Neural cell (in vitro differentiated cells): ENCODE results near the gene WBP11. TPM values are rescaled to one million over a fixed set of nuclear protein-coding genes. Genes with fewer than 3 reads are reported as not detected.

Source experiments
- H2AFZ ChIP-seq: fragments of 200-600, 300-800 bp; sonication (generic), shearing (Covaris generic); 2 replicates; pipeline ENCODE4 v1.6.0; 2014; ENCODE audit warnings: low read depth, mild to moderate bottlenecking, antibody characterized with exemption, low read length, moderate library complexity
- H3F3A ChIP-seq: fragments of 200-600 bp; shearing (Covaris generic); 2 replicates; pipeline ENCODE4 v1.6.1; 2016; ENCODE audit warnings: mild to moderate bottlenecking, moderate library complexity, mixed read lengths, antibody characterized with exemption, low read length; ENCODE audit not compliant: insufficient read depth, poor library complexity, severe bottlenecking
- H3K27ac ChIP-seq: fragments of 200-600, 300-800 bp; sonication (generic), shearing (Covaris generic); 2 replicates; pipeline ENCODE4 v1.5.1; 2014; ENCODE audit warnings: mild to moderate bottlenecking, low read length, moderate library complexity
- H3K27me3 ChIP-seq: fragments of 300-800, 200-600 bp; sonication (generic), shearing (Covaris generic); 2 replicates; pipeline ENCODE4 v1.6.0; 2014; ENCODE audit warnings: mild to moderate bottlenecking, low read depth, low read length, moderate library complexity; ENCODE audit not compliant: insufficient read depth
- H3K36me3 ChIP-seq: fragments of 300-800, 200-600 bp; sonication (generic), shearing (Covaris generic); 2 replicates; pipeline ENCODE4 v1.5.1; 2014; ENCODE audit warnings: mild to moderate bottlenecking, antibody characterized with exemption, low read length, moderate library complexity; ENCODE audit not compliant: insufficient read depth
- H3K4me2 ChIP-seq: fragments of 300-800, 200-600 bp; sonication (generic), shearing (Covaris generic); 2 replicates; pipeline ENCODE4 v1.6.0; 2014; ENCODE audit warnings: mild to moderate bottlenecking, low read length
- H3K4me3 ChIP-seq: fragments of 300-800, 200-600 bp; sonication (generic), shearing (Covaris generic); 2 replicates; pipeline ENCODE4 v1.5.1; 2014; ENCODE audit warnings: mild to moderate bottlenecking, low read length, moderate library complexity
- H3K79me2 ChIP-seq: fragments of 200-600 bp; shearing (Covaris generic); replicated peaks from 2 replicates; pipeline ENCODE4 v1.6.0; 2014; ENCODE audit warnings: mild to moderate bottlenecking, low read length, moderate library complexity; ENCODE audit not compliant: insufficient read depth
- H3K9ac ChIP-seq: fragments of 300-800, 200-600 bp; sonication (generic), shearing (Covaris generic); 2 replicates; pipeline ENCODE4 v1.6.1; 2016; ENCODE audit warnings: mild to moderate bottlenecking, low read length, mixed read lengths
- H3K9me2 ChIP-seq: fragments of 200-600 bp; shearing (Covaris generic); 2 replicates; pipeline ENCODE4 v1.6.1; 2016; ENCODE audit warnings: mild to moderate bottlenecking, low read length, mixed read lengths; ENCODE audit not compliant: insufficient read depth
- H3K9me3 ChIP-seq: fragments of 200-600, 300-800 bp; sonication (generic), shearing (Covaris generic); 2 replicates; pipeline ENCODE4 v1.6.1; 2016; ENCODE audit warnings: mild to moderate bottlenecking, mixed run types, low read length, moderate library complexity, mixed read lengths
- H4K20me1 ChIP-seq: fragments of 200-600 bp; shearing (Covaris generic); 2 replicates; pipeline ENCODE4 v1.6.1; 2016; ENCODE audit warnings: mild to moderate bottlenecking, mixed run types; ENCODE audit not compliant: insufficient read depth
- CTCF ChIP-seq: fragments of 450-650 bp; IDR thresholded peaks from 2 replicates; pipeline ENCODE4 v1.5.1; 2014; ENCODE audit warnings: antibody characterized with exemption, mild to moderate bottlenecking, moderate library complexity; ENCODE audit not compliant: poor library complexity, severe bottlenecking
- EP300 ChIP-seq: fragments of 450-650 bp; conservative IDR thresholded peaks from 2 replicates; pipeline ENCODE4 v1.6.1; 2014; ENCODE audit warnings: antibody characterized with exemption, mild to moderate bottlenecking, moderate library complexity; ENCODE audit not compliant: poor library complexity, severe bottlenecking
- EZH2 ChIP-seq: fragments of 200-600, 300-800 bp; shearing (Covaris generic), sonication (generic); IDR thresholded peaks from 2 replicates; pipeline ENCODE4 v1.6.1; 2014; ENCODE audit warnings: antibody characterized with exemption, low read length, borderline replicate concordance, mild to moderate bottlenecking; ENCODE audit not compliant: insufficient read depth, poor library complexity, severe bottlenecking
- MXI1 ChIP-seq: fragments of 450-650 bp; conservative IDR thresholded peaks from 2 replicates; pipeline ENCODE4 v1.6.1; 2014; ENCODE audit warnings: antibody characterized with exemption, mild to moderate bottlenecking; ENCODE audit not compliant: poor library complexity, severe bottlenecking
- POLR2AphosphoS5 ChIP-seq: IDR thresholded peaks from 2 replicates; pipeline ENCODE4 v1.6.1; 2012
- RAD21 ChIP-seq: fragments of 450-650 bp; conservative IDR thresholded peaks from 2 replicates; pipeline ENCODE4 v1.6.1; 2014; ENCODE audit warnings: antibody characterized with exemption, mild to moderate bottlenecking, moderate library complexity
- SMC3 ChIP-seq: fragments of 450-650 bp; conservative IDR thresholded peaks from 2 replicates; pipeline ENCODE4 v1.6.1; 2014; ENCODE audit warnings: antibody characterized with exemption, mild to moderate bottlenecking, moderate library complexity; ENCODE audit not compliant: poor library complexity
- TAF1 ChIP-seq: IDR thresholded peaks from 2 replicates; pipeline ENCODE4 v1.6.1; 2012; ENCODE audit warnings: low read depth
- polyA plus RNA-seq: library from polyadenylated mRNA; depleted of rRNA; stranded (reverse); fragments of >200 nt; gene quantifications from 2 replicates; pipeline ENCODE4 v1.2.3, GENCODE V29; 2014
- TF ChIP-seq, protein P1 (sequence below): IDR thresholded peaks from 2 replicates; pipeline ENCODE4 v1.6.1; 2012; ENCODE audit warnings: borderline replicate concordance

WBP11 gene
- polyA plus RNA-seq, 1 donor from 2014 or later: 12.9 TPM

DNA sequence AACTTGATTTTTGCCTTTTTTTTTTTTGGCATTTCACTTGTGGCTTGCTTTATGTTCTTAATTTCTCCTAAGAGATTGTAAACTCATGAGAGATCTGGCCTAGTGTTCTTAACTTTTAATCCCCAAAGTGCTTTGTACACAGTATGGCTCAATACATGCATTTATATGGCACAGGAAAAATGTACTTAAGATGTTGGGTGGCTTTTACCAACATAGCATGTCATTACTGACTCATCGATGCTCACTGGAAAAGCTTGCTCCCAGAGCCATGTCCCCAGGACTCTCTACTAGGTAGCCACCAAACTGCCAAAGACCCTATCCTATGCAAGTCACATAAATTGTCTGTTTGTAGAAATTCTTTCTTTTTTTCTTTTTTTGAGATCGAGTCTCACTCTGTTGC, 23.8 kb upstream of the WBP11 start:
- Histone ChIP-seq H3K27me3 (no peaks in the 10 kb centered on the region), H2AFZ (no peak overlapping the region), H3K9me3 (no peaks in the 10 kb centered on the region), H3K9ac (no peak overlapping the region), H3F3A (no peaks in the 10 kb centered on the region), H3K36me3 (no peaks in the 10 kb centered on the region), H3K79me2 (no peaks in the 10 kb centered on the region), H4K20me1 (no peaks in the 10 kb centered on the region), H3K9me2 (no peaks in the 10 kb centered on the region), H3K4me2 (no peak overlapping the region), H3K27ac (no peak overlapping the region), H3K4me3 (no peak overlapping the region)
- no peak for TF ChIP-seq EZH2
- no peak for TF ChIP-seq SMC3
- no peak for TF ChIP-seq EP300
- TF ChIP-seq CTCF: no peak
- TF ChIP-seq POLR2AphosphoS5: no peak
- no peak for TF ChIP-seq MXI1
- no peak for TF ChIP-seq TAF1
- no peak for TF ChIP-seq RAD21
- TF ChIP-seq, protein P1, sequence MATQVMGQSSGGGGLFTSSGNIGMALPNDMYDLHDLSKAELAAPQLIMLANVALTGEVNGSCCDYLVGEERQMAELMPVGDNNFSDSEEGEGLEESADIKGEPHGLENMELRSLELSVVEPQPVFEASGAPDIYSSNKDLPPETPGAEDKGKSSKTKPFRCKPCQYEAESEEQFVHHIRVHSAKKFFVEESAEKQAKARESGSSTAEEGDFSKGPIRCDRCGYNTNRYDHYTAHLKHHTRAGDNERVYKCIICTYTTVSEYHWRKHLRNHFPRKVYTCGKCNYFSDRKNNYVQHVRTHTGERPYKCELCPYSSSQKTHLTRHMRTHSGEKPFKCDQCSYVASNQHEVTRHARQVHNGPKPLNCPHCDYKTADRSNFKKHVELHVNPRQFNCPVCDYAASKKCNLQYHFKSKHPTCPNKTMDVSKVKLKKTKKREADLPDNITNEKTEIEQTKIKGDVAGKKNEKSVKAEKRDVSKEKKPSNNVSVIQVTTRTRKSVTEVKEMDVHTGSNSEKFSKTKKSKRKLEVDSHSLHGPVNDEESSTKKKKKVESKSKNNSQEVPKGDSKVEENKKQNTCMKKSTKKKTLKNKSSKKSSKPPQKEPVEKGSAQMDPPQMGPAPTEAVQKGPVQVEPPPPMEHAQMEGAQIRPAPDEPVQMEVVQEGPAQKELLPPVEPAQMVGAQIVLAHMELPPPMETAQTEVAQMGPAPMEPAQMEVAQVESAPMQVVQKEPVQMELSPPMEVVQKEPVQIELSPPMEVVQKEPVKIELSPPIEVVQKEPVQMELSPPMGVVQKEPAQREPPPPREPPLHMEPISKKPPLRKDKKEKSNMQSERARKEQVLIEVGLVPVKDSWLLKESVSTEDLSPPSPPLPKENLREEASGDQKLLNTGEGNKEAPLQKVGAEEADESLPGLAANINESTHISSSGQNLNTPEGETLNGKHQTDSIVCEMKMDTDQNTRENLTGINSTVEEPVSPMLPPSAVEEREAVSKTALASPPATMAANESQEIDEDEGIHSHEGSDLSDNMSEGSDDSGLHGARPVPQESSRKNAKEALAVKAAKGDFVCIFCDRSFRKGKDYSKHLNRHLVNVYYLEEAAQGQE: no peak

- Histone ChIP-seq H2AFZ (no peak overlapping the region), H3K4me2 (no peak overlapping the region), H3K9me3 (no peaks in the 10 kb centered on the region), H3K9me2 (no peaks in the 10 kb centered on the region), H3K4me3 (no peak overlapping the region), H3K9ac (no peak overlapping the region), H3K79me2 (no peaks in the 10 kb centered on the region), H3K27me3 (no peaks in the 10 kb centered on the region), H3F3A (no peaks in the 10 kb centered on the region), H4K20me1 (no peaks in the 10 kb centered on the region), H3K27ac (no peak overlapping the region), H3K36me3 (no peaks in the 10 kb centered on the region)
- no peak for TF ChIP-seq RAD21
- TF ChIP-seq TAF1: no peak
- no peak for TF ChIP-seq POLR2AphosphoS5
- TF ChIP-seq, protein P1: no peak
- TF ChIP-seq MXI1: no peak
- TF ChIP-seq CTCF: no peak
- no peak for TF ChIP-seq SMC3
- TF ChIP-seq EP300: no peak
- TF ChIP-seq EZH2: no peak
These were observed 23.2 kb upstream of the WBP11 start for GRCh38 chr12:14826491-14826890.
